Measurements from ENCODE around the gene VARS2.

DNA sequence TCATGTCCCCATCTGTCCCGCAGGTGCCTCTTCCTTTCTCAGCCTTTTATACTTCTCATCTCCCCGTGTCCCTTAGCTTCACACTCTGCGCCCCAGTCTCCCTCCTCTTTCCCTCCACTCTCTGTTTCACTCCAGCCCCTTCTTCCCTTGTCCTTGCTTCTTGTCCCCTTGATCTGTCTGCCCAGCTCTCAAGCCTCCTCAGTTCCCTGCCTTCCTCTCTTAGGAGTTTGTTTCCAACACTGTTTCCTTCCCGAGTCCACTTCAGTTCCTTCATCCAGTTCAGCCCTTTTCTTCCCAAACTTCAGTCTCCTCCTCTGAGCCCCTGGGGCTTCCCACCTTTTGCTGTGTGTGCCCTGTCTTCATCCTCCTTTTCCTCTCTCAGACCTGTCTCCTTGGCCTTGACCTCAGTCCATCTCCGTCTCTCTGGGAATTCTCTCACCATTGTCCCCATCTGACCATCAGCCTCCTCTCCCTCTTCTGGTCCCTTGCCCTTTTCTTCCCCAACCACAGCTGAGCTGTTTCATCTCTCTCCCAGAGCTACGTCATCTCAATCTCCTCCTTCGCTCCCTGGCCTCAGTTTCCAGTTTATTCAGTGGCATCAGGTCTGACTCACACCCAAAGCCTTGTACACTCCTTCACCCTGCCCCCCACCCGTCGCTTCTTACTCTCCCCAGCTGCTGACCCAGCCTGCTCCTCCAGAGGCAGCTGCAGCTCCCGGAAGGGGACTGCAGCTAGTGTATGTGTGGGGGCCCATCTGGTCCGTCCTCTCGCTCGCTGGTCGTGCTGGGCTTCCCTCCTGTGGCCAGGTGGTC, 32.4 kb upstream of the VARS2 start:
- TF ChIP-seq, protein P1, sequence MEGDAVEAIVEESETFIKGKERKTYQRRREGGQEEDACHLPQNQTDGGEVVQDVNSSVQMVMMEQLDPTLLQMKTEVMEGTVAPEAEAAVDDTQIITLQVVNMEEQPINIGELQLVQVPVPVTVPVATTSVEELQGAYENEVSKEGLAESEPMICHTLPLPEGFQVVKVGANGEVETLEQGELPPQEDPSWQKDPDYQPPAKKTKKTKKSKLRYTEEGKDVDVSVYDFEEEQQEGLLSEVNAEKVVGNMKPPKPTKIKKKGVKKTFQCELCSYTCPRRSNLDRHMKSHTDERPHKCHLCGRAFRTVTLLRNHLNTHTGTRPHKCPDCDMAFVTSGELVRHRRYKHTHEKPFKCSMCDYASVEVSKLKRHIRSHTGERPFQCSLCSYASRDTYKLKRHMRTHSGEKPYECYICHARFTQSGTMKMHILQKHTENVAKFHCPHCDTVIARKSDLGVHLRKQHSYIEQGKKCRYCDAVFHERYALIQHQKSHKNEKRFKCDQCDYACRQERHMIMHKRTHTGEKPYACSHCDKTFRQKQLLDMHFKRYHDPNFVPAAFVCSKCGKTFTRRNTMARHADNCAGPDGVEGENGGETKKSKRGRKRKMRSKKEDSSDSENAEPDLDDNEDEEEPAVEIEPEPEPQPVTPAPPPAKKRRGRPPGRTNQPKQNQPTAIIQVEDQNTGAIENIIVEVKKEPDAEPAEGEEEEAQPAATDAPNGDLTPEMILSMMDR (tag by site-specific recombination; IDR thresholded peaks at IDR 0.05): no peak
- TF ChIP-seq ZNF266 (tag by site-specific recombination; IDR thresholded peaks at IDR 0.05; ENCODE audit: low read depth): no peak
- no peak for TF ChIP-seq ZNF214 (tag by site-specific recombination; IDR thresholded peaks at IDR 0.05; ENCODE audit: borderline replicate concordance)
- no peak for TF ChIP-seq ZNF223 (tag by site-specific recombination; IDR thresholded peaks at IDR 0.05)
- TF ChIP-seq REPIN1 (tag by site-specific recombination; IDR thresholded peaks at IDR 0.05; ENCODE audit: low read depth): no peak
- TF ChIP-seq ZFP37 (tag by site-specific recombination; IDR thresholded peaks at IDR 0.05): no peak
- TF ChIP-seq, protein P2, sequence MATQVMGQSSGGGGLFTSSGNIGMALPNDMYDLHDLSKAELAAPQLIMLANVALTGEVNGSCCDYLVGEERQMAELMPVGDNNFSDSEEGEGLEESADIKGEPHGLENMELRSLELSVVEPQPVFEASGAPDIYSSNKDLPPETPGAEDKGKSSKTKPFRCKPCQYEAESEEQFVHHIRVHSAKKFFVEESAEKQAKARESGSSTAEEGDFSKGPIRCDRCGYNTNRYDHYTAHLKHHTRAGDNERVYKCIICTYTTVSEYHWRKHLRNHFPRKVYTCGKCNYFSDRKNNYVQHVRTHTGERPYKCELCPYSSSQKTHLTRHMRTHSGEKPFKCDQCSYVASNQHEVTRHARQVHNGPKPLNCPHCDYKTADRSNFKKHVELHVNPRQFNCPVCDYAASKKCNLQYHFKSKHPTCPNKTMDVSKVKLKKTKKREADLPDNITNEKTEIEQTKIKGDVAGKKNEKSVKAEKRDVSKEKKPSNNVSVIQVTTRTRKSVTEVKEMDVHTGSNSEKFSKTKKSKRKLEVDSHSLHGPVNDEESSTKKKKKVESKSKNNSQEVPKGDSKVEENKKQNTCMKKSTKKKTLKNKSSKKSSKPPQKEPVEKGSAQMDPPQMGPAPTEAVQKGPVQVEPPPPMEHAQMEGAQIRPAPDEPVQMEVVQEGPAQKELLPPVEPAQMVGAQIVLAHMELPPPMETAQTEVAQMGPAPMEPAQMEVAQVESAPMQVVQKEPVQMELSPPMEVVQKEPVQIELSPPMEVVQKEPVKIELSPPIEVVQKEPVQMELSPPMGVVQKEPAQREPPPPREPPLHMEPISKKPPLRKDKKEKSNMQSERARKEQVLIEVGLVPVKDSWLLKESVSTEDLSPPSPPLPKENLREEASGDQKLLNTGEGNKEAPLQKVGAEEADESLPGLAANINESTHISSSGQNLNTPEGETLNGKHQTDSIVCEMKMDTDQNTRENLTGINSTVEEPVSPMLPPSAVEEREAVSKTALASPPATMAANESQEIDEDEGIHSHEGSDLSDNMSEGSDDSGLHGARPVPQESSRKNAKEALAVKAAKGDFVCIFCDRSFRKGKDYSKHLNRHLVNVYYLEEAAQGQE (tag by site-specific recombination; IDR thresholded peaks at IDR 0.05): no peak
